HT1080 (cell line): ENCODE data around the gene CD300A. TPM values are rescaled to one million over a fixed set of nuclear protein-coding genes. Genes with fewer than 3 reads are reported as not detected.

ENCODE experiments used
- DNase-seq: peaks from one replicate; pipeline ENCODE4 v3.0.0-alpha.2; 2015; ENCODE audit warnings: low read depth
- total RNA-seq: library from RNA; depleted of rRNA; stranded (reverse); fragments of >200 nt; shearing (Covaris generic); gene quantifications from 2 replicates; pipeline ENCODE4 v1.2.3, GENCODE V29; 2014

Gene CD300A
- total RNA-seq, 1 experiment from 2014 or later = not detected

- peak; percentile 13 for DNase-seq
These were observed 12.0 kb upstream of the CD300A start for GRCh38 chr17:74454197-74455024.

DNA sequence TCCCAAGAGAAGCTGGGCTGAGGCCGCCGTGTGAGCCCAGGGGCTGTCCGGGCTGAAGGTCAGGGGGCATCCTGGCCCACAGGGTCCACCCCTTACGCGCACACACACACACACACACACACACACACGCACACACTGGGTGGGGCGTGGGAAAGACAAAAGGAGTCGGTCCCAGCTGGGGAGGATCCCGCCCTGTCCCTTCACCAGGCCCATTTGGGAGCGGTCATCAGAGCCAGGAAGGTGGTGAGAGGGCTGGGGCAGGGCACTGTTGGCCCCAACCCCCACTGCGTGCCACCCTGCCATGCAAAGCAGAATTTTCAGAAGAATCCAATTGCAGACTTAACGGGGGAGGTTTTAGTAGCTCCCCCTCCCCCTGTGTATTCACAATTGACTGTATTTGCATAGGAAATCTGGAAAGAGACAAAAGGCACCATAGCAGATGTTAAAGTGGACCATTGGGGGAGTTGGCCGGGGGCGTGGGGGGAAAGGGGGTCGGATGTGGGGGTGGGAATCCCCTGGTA lies 11.3 kb upstream of the CD300A start:
- no peak for DNase-seq

GRCh38 chr17:74455821-74456220 lies 10.6 kb upstream of the CD300A start:
- no peak for DNase-seq

GRCh38 chr17:74457146-74457819 lies 9.2 kb upstream of the CD300A start:
- DNase-seq = peak; percentile 11

DNA sequence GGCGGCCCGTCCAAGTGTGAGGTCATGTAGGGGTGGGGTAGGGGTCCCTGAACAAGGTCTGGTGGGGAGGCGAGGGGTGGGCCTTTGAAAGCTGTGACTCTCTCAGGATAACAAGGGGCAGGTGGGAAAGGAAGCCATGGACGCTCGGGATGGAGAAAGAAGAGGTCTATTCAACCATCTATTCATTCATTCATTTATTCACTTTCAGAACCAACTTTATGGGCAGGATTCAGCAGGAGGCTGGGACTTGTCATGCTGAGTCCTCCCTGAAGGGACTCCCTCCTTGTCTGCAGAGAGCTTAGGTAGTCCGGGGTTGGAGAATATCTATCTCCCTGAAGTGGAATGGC lies 8.6 kb upstream of the CD300A start:
- no peak for DNase-seq

DNA sequence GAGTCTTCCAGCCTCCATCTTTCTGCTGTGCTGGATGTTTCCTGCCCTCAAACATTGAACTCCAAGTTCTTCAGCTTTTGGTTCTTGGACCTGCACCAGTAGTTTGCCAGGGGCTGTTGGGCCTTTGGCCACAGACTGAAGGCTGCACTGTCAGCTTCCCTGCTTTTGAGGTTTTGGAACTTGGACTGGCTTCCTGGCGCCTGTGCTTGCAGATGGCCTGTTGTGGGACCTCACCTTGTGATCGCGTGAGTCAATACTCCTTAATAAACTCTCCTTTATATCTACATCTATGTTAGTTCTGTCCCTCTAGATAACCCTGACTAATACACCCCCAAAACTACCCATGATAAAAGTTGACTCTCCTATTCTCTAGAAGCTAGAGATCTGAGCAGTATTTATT lies 7.6 kb upstream of the CD300A start:
- no peak for DNase-seq

DNA sequence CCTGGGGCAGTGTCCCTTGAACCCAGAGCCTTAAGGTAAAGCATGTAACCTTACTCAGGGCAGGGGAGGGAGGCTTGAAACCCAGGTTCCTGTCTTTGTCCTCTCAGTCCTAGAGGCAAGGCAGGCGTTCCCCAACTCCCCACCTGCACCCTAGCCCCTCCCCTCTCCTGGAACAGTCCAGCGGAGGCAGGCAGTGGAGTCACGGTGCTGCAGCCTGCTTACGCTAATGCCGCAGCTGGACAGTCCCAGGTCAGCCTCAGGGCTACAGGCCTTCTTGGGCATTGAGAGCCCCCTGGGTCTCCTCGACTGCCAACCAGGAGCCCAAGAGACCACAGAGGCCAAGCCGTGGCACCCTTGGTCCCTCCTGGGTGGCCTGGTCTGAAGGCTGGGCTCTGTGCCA lies 6.8 kb upstream of the CD300A start:
- DNase-seq = no peak

DNA sequence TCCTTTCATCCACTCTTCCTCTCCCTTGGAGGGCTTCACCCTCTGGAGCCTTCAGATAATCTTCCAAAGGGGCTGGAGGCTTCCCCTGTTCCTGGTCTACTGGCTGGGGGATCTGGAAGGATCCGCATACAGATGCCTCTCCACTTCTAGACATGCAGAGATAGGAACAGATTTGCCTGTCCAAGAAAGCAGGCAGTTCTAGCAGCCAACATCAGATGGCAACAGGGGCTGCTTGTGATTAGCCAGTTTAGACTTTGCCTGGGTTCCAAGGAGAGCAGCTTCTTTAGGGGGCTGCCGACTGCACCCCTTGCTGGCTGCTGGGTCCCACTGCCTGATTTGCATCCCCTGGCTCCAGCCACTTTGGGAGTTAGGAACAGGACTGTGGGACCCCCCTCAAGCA lies 6.2 kb upstream of the CD300A start:
- no peak for DNase-seq

DNA sequence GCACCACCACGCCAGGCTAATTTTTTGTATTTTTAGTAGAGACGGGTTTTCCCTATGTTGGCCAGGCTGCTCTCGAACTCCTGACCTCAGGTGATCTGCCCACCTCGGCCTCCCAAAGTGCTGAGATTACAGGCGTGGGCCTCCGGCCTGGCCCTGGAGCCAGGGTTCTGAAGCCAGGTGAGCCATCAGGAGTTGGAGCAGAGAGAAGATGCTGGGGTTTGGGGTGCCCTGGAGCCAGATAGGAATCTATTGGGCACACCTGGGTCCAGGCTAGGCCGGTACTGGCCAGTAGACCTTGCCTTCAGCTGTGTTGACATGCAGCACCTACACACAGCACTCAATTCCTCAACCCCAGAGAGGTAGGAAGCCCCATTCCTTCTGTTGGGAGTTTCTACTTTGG lies 5.4 kb upstream of the CD300A start:
- DNase-seq = no peak

DNA sequence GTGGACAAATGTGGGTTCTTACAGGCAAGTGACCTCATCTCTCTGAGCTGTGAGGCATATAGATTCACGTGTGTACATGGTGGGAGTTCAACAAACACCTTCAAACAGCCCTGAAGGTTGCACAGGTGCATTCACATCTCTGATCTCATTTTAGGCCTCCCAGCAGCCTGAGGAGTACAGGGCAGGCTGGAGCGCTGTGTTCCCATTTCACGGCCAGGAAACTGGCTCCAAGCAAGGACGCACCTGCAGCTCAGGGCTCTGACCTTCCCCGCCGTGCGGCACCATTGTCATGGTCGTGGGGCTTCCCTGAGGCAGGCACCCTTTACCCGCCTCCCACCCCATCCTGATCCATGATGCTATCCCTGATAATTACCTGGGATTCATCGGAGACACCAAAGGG lies 4.8 kb upstream of the CD300A start:
- no peak for DNase-seq

GRCh38 chr17:74464730-74465377 lies 1.6 kb upstream of the CD300A start:
- DNase-seq = no peak

- DNase-seq = no peak
These were observed 890 bp upstream of the CD300A start for GRCh38 chr17:74465378-74466110.

- DNase-seq = no peak
These were observed 372 bp downstream of the CD300A start for GRCh38 chr17:74466828-74467184.

DNA sequence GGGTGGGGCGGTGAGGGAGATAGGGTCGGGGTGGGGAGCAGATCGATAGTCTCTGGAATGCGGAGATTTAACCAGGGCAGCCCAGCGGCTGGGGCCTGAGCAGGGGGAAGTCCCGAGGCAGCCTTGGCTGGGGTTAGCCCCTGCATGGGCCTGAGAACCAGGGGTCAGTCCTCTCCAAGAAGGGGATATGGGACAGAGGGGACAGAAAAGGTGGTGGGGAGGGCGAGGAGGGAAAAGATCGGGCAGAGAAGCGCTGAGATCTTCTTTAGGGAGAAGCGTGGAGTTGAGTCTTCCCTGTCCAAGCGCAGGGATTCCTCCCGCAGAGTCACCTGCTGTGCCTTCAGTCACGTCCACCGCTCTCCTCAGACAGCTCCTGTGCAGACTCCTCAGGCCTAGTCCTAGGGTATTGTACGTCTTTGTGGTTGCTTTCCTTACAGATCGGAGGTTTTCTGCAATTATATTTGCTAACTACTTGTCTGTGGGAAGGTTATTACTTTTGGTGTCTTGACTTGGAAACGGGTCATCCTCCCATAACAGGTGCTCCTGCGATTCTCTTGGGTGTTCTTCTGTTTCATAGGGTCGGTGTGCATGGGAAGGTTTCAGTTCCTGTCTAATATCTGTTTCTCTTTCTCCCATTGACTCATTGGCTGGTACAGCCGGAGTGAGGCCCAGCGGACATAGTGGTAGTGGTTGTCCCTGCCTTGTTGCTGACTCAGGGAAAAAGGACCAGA lies 952 bp downstream of the CD300A start:
- no peak for DNase-seq

GRCh38 chr17:74471341-74471740 lies 4.9 kb downstream of the CD300A start:
- no peak for DNase-seq

- DNase-seq = no peak
These were observed 6.5 kb downstream of the CD300A start for GRCh38 chr17:74472890-74473289.

GRCh38 chr17:74473294-74473693 lies 6.9 kb downstream of the CD300A start:
- DNase-seq = no peak

DNA sequence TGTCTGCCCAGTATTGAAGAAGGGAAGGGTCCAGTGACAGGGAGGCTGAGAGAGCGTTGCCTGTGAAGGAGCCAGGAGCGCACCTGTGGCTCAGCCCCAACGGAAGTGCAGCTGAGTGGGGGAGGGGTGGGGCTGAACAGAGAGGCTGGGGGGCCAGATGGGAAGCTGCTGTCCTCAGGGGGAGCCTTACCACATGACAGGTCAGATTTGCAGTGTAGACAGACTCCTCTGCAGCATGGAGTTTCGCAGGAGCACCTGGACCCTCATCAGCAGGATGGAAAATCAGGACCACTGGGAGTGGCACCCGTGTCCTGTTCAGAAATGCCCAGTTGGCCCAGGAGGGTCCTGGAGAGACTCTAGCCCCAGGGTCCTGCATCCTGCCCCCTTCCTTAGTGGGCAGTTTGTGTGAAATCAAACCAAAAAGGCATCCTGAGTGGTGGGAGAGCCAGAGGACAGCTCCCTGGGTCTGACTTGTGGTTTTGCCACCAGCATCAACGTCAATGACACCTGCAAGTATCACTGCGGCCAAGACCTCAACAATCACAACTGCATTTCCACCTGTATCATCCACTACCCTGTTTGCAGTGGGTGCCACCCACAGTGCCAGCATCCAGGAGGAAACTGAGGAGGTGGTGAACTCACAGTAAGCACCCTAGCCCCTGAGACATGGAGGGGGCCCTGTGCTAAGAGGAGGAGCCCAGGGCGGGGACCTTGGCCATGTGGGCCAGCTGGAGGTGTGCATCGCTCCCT lies 7.8 kb downstream of the CD300A start:
- no peak for DNase-seq

DNA sequence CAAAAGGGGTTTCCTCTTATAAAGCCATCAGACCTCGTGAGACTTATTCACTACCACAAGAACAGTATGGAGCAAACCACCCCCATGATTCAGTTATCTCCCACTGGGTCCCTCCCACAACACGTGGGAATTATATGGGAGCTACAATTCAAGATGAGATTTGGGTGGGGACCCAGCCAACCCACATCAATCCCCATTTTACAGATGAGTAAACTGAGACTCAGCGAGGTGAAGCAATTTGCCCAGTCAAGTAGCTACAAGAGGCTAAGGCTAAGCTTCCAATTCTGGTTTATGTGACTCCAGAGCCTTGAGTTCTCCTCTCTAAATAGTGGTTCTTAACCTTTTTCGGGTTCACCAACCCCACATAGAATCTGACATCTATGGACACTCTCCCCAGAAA lies 8.8 kb downstream of the CD300A start:
- DNase-seq = no peak

DNA sequence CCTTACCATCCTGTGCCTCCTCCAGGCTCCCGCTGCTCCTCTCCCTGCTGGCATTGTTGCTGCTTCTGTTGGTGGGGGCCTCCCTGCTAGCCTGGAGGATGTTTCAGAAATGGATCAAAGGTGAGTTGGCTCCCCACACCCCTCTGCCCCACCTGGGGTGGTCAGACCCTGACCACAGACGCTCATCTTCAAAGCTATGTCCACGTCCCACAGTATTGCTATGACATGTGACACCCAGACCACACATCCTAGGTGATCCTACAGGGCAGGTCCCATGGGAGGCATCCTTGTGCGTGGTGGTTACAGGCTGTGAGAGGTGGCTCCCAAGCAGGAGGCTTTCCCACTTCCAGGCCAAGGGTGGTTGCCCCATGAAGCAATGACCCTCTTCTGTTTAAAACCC lies 11.0 kb downstream of the CD300A start:
- no peak for DNase-seq
